ENCODE results near the gene BCKDK. TPM values are rescaled to one million over a fixed set of nuclear protein-coding genes. Genes with fewer than 3 reads are reported as not detected.
"Not testable (repeated sequence)": the region's sequence is repeated elsewhere in the genome, so short reads cannot be mapped to it uniquely, and the experiment has no call there.

Gene BCKDK
- total RNA-seq, 1 experiment from 2014 or later, result 58.3 TPM

DNA sequence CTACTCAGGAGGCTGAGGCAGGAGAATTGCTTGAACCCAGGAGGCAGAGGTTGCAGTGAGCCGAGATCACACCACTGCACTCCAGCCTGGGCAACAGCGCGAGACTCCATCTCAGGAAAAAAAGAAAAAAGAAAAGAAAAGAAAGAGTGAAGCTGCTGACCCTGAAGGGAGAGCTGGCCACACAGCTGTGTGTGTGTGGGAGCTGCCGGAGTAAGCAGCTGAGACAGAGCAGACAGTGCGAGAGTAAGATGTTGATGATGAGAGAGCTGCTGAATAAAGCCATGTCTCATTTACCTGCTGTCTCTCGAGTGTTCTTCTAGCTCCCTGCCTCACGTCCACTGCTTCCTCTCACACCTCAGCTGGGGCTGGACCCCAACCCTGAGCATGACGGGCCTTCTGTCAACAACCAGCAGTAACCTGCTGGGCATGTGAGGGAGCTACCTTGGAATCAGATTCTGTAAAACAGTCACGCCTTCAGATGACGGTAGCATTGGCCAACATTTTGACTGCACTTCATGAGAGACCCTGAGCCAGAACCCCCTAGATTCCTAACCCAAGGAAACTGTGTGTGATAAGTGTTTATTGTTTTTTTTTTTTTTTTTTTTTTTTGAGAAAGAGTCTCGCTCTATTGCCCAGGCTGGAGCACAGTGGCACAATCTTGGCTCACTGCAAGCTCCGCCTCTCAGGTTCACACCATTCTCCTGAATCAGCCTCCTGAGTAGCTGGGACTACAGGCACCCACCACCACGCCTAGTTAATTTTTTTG lies 7.1 kb upstream of the BCKDK start:
- H3K27ac Mint-ChIP-seq; H3K4me3 Mint-ChIP-seq; H3K4me1 Mint-ChIP-seq; DNase-seq (ENCODE audit: low spot score); H3K9me3 Mint-ChIP-seq; H3K36me3 Mint-ChIP-seq; POLR2A ChIA-PET; ATAC-seq: not testable (repeated sequence)
- H3K27me3 Mint-ChIP-seq (ENCODE audit: low read depth), result peaks cover 11% of the 10 kb centered on the region
- CTCF ChIA-PET, result interaction anchor here (0.6 to 3.3 kb wide), 5 partner anchors 41 to 333 kb away, joined by 3 to 11 read pairs (median 4); partner anchors contain the start of gene HSD3B7

DNA sequence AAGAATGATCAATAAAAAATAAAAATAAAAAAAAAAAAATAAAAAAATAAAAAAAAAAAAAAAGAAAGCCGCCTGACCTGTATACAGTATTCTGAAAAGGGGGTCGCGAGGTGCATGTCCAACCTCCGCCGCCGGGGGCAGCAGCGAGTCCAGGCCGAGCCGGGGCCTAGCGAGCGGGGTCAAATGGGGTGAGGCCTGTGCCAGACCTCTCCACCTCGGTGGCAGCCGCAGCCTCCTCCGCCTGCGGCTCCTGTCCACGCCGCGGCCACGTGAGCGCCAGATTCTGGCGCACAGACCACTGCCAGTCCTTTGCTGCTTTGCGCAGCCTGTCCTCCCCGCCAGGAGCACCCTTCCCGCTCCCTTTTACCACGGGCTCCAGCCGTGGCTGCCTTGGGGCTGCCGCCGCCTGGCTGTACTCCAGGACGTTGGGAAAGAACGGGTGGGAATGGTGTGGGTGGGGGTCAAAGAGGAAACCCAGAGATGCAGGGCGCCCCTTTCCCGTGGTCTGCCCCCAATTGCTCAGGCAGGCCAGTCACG lies 2.4 kb upstream of the BCKDK start:
- ATAC-seq (peak; percentile 79), DNase-seq (ENCODE audit: low spot score) (peak; percentile 95)
- ChIA-PET CTCF (no interaction called here), POLR2A (interaction anchor here (0.5 kb wide), 1 partner anchor 11 kb away, joined by 4 read pairs; no protein-coding TSS in a partner anchor)
- Mint-ChIP-seq H3K4me3 (no peak overlapping the region), H3K27ac (no peak overlapping the region), H3K9me3 (no peaks in the 10 kb centered on the region), H3K36me3 (peaks cover 12% of the 10 kb centered on the region), H3K4me1 (peaks cover 9% of the 10 kb centered on the region; the same call in 1 of the 2 replicates), H3K27me3 (ENCODE audit: low read depth) (peaks cover 7% of the 10 kb centered on the region)
- peak; percentile 10; the same call in 1 of the 2 replicates for TF ChIP-seq HMGA2 (CRISPR knock-in tag; IDR thresholded peaks at IDR 0.05)
- no peak for TF ChIP-seq NFYB (CRISPR knock-in tag; conservative IDR thresholded peaks at IDR 0.05; ENCODE audit: low read depth)
- no peak for TF ChIP-seq CREM (CRISPR knock-in tag; IDR thresholded peaks at IDR 0.05)
- TF ChIP-seq, protein P1, sequence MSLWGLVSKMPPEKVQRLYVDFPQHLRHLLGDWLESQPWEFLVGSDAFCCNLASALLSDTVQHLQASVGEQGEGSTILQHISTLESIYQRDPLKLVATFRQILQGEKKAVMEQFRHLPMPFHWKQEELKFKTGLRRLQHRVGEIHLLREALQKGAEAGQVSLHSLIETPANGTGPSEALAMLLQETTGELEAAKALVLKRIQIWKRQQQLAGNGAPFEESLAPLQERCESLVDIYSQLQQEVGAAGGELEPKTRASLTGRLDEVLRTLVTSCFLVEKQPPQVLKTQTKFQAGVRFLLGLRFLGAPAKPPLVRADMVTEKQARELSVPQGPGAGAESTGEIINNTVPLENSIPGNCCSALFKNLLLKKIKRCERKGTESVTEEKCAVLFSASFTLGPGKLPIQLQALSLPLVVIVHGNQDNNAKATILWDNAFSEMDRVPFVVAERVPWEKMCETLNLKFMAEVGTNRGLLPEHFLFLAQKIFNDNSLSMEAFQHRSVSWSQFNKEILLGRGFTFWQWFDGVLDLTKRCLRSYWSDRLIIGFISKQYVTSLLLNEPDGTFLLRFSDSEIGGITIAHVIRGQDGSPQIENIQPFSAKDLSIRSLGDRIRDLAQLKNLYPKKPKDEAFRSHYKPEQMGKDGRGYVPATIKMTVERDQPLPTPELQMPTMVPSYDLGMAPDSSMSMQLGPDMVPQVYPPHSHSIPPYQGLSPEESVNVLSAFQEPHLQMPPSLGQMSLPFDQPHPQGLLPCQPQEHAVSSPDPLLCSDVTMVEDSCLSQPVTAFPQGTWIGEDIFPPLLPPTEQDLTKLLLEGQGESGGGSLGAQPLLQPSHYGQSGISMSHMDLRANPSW (CRISPR knock-in tag; conservative IDR thresholded peaks at IDR 0.05; ENCODE audit: low read depth), result no peak
- no peak for TF ChIP-seq ZNF416 (CRISPR knock-in tag; IDR thresholded peaks at IDR 0.05)
- no peak for TF ChIP-seq JUN (CRISPR knock-in tag; IDR thresholded peaks at IDR 0.05)
- TF ChIP-seq FOXJ3 (CRISPR knock-in tag; IDR thresholded peaks at IDR 0.05; ENCODE audit: borderline replicate concordance), result no peak
- TF ChIP-seq, protein P2, sequence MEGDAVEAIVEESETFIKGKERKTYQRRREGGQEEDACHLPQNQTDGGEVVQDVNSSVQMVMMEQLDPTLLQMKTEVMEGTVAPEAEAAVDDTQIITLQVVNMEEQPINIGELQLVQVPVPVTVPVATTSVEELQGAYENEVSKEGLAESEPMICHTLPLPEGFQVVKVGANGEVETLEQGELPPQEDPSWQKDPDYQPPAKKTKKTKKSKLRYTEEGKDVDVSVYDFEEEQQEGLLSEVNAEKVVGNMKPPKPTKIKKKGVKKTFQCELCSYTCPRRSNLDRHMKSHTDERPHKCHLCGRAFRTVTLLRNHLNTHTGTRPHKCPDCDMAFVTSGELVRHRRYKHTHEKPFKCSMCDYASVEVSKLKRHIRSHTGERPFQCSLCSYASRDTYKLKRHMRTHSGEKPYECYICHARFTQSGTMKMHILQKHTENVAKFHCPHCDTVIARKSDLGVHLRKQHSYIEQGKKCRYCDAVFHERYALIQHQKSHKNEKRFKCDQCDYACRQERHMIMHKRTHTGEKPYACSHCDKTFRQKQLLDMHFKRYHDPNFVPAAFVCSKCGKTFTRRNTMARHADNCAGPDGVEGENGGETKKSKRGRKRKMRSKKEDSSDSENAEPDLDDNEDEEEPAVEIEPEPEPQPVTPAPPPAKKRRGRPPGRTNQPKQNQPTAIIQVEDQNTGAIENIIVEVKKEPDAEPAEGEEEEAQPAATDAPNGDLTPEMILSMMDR (IDR thresholded peaks at IDR 0.05), result peak; percentile 86
- TF ChIP-seq SP1 (CRISPR knock-in tag; conservative IDR thresholded peaks at IDR 0.05), result no peak
- no peak for TF ChIP-seq GRHL2 (CRISPR knock-in tag; IDR thresholded peaks at IDR 0.05; ENCODE audit: insufficient replicate concordance, severe bottlenecking)
- TF ChIP-seq EMX1 (CRISPR knock-in tag; IDR thresholded peaks at IDR 0.05), result no peak
- TF ChIP-seq TP53 (CRISPR knock-in tag; IDR thresholded peaks at IDR 0.05), result no peak
- no peak for TF ChIP-seq SMAD4 (CRISPR knock-in tag; IDR thresholded peaks at IDR 0.05)
- TF ChIP-seq GABPB1 (CRISPR knock-in tag; IDR thresholded peaks at IDR 0.05), result peak; percentile 85
- TF ChIP-seq ZNF396 (CRISPR knock-in tag; IDR thresholded peaks at IDR 0.05; ENCODE audit: borderline replicate concordance), result no peak
- TF ChIP-seq, protein P3, sequence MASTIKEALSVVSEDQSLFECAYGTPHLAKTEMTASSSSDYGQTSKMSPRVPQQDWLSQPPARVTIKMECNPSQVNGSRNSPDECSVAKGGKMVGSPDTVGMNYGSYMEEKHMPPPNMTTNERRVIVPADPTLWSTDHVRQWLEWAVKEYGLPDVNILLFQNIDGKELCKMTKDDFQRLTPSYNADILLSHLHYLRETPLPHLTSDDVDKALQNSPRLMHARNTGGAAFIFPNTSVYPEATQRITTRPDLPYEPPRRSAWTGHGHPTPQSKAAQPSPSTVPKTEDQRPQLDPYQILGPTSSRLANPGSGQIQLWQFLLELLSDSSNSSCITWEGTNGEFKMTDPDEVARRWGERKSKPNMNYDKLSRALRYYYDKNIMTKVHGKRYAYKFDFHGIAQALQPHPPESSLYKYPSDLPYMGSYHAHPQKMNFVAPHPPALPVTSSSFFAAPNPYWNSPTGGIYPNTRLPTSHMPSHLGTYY (CRISPR knock-in tag; IDR thresholded peaks at IDR 0.05), result no peak
- TF ChIP-seq, protein P4, sequence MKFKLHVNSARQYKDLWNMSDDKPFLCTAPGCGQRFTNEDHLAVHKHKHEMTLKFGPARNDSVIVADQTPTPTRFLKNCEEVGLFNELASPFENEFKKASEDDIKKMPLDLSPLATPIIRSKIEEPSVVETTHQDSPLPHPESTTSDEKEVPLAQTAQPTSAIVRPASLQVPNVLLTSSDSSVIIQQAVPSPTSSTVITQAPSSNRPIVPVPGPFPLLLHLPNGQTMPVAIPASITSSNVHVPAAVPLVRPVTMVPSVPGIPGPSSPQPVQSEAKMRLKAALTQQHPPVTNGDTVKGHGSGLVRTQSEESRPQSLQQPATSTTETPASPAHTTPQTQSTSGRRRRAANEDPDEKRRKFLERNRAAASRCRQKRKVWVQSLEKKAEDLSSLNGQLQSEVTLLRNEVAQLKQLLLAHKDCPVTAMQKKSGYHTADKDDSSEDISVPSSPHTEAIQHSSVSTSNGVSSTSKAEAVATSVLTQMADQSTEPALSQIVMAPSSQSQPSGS (CRISPR knock-in tag; IDR thresholded peaks at IDR 0.05; ENCODE audit: borderline replicate concordance, low read depth), result no peak
- TF ChIP-seq, protein P5, sequence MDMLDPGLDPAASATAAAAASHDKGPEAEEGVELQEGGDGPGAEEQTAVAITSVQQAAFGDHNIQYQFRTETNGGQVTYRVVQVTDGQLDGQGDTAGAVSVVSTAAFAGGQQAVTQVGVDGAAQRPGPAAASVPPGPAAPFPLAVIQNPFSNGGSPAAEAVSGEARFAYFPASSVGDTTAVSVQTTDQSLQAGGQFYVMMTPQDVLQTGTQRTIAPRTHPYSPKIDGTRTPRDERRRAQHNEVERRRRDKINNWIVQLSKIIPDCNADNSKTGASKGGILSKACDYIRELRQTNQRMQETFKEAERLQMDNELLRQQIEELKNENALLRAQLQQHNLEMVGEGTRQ (CRISPR knock-in tag; IDR thresholded peaks at IDR 0.05), result peak; percentile 45
- TF ChIP-seq, protein P6, sequence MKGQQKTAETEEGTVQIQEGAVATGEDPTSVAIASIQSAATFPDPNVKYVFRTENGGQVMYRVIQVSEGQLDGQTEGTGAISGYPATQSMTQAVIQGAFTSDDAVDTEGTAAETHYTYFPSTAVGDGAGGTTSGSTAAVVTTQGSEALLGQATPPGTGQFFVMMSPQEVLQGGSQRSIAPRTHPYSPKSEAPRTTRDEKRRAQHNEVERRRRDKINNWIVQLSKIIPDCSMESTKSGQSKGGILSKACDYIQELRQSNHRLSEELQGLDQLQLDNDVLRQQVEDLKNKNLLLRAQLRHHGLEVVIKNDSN (CRISPR knock-in tag; IDR thresholded peaks at IDR 0.05), result peak; percentile 21; the same call in 1 of the 2 replicates
- TF ChIP-seq, protein P7, sequence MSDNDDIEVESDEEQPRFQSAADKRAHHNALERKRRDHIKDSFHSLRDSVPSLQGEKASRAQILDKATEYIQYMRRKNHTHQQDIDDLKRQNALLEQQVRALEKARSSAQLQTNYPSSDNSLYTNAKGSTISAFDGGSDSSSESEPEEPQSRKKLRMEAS (CRISPR knock-in tag; IDR thresholded peaks at IDR 0.05), result peak; percentile 59; the same call in 1 of the 2 replicates
- no peak for TF ChIP-seq SMAD3 (CRISPR knock-in tag; IDR thresholded peaks at IDR 0.05; ENCODE audit: borderline replicate concordance)
- no peak for TF ChIP-seq KAT7 (CRISPR knock-in tag; IDR thresholded peaks at IDR 0.05; ENCODE audit: borderline replicate concordance)

Data from WTC11 (cell line).